8988T (cell line): ENCODE results near the gene HDAC2.

Source experiments
- DNase-seq: peaks from one replicate; pipeline ENCODE4 v3.0.0; 2011

The HDAC2 gene

DNA sequence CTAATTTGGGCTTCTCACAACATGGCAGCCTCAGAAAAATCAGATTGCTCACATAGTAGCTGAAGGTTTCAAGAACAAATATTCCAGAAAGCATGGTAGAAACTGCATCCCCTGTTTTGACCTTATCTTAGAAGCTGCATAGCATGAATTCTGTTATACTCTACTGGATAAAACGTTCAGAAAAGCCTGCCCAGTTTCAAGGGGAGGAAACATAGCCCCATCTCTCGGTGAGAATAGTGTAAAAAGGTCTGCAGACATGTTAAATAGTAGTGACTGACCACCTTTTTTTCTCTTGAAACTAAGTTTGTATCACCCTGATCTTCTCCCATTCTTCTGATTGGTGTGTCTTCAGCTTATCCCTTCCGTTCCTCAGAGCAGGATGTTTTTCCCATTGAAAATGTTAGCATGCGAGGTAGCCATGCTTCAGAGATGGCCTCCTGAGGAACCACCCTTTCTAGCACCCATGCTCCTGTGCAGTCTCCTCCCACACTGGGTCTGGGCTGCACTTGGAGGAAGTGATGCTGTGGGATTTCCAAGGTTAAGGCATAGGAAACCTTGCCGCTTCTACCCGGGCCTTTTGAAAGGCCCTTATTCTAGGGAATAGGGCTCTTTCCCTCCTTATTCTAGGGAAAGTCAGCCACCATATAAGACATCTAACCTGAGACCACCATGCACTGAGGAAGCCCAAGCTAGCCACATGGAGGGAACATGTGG, 63.7 kb downstream of the HDAC2 start:
- no peak for DNase-seq

DNA sequence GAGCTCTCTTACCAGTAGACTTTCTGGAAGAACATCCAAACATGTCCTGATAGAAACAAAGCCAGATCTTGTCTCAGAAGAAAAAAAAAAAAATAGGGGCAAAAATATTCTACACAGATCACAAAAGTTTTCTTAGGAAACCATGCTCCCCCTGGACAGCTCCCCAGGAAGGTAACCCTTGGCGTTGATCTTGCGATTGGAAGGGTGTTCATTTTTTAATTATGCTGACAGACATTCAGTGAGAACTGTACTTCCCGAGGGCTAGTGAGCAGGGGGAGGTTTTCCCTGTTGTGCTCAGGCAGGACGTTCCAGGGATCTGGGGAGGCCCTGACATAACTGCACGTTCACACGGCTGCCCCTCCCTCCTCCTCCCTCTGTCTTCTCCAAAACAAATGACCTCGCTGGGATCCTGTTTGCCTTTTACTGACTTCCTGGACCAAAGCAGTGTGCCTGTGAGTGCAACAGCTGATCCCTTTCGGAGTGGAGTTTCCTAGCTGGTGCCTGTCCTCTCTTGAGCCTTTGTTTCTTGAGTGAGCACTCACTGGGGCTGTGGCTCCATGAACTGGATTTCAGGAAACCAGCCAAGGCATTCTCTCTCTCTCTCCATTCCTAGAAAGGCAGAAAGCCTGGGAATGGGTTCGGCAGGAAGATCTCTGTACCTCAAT, 67.2 kb downstream of the HDAC2 start:
- DNase-seq: no peak

GRCh38 chr6:113901482-113901881, 69.5 kb downstream of the HDAC2 start:
- no peak for DNase-seq

DNA sequence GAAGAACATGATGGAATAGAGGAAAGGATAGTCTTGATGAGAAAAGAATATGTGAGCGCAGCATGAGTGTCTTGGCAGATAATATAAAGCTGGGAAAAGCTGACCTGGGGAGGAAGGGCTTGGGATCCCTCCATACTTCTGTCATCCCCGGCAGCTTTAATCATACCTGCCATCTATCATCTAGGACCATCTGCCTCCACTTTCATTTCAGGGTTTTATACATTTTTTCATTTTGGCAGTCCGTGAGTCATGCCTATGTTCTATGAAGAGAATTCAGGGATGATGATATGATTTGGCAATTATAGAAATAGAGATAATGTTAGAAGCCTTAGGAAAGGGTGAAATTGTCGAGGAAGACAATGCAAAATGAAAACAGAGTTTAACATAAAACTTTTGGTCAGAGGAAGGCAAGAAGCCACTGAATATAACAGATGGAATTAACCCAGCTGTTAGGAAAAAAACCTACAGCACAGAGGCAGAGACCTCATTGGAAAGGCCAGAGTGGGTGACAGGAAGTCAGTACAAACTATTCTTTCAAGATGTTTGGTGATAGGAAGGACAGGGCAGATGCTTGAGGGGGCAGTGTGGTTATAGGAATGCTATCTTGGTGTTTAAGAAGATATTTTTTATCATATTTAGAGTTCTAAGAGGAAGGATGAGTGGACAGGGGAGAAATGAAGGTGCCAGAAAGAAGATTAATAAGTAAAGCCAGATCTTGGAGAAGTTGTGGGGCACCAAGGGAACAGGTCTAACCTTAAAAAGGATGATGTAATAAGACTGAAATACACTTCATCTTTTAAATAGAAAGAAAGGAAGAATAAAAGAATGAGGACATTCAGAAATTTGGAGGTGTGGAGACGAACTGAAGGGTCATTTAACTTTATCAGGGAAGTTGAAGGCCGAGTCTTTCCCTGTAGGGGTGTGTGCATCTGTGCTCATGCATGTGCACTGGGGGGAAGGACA, 76.0 kb downstream of the HDAC2 start:
- DNase-seq: no peak

DNA sequence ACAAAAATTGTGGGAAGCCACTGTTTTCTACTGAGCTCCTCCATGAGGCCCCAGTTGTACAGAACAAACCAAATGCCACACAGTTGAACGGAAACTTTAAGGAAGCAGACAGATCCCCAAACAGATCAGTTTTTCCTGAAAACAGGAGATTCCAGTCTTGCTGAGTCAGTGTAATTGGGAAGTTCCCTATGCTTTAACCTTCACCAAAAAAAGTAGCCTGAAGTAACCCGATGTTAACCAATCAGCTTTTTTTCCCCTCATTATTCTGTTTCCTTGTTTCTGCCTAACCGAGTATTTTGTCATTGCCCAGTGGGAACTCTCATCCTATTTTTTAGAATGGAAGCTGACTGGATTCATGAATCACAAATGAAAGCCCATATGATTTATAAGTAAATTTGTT, 77.1 kb downstream of the HDAC2 start:
- DNase-seq: no peak

DNA sequence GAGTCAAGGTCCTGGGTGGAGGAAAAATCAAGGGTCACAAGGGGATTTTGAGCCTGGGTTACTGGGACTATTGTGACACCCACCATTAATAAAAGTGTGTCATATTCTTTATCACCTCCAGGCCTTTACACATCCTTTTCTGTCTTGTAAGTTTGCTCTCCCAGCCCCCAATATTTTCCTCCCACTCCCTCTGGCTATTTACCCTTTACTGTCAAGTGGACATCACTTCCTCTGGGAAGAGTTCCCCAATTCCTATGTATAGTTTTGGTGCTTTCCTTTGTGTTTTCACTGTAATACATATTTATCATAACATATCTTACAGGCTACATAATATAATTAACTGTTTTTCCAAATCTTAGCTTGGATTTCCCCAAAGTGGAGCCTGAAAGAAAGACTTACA, 77.5 kb downstream of the HDAC2 start:
- DNase-seq: no peak

DNA sequence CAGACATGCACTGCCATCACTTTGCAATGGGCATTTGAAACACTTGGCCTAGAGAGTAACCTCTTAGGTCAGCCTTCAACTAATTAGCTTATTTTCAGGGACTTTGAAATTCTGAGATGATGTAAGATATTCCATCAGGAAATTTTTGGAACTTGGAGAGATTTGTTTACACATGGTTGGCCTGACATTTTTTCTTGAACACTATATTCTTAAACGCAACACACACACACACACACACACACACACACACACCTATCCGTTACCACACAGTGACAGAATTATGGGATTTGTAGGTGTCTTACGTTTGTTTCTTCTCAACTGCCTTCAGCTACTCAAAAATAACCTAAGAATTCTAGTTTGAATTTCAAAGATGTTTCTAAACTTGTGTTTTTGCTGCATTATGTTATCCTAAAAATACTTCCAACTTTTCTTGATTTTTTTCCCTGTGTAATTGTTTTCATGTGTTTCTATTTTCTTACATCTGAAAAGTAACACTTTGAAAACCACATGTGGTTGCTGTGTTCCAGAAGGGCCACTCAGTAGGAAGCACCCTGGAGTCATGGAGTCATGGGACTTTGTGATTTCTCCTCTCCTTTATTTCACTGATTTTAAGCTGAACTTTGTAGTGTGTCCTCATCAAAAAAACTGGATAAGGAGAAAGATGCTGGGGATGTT, 81.9 kb downstream of the HDAC2 start:
- no peak for DNase-seq

DNA sequence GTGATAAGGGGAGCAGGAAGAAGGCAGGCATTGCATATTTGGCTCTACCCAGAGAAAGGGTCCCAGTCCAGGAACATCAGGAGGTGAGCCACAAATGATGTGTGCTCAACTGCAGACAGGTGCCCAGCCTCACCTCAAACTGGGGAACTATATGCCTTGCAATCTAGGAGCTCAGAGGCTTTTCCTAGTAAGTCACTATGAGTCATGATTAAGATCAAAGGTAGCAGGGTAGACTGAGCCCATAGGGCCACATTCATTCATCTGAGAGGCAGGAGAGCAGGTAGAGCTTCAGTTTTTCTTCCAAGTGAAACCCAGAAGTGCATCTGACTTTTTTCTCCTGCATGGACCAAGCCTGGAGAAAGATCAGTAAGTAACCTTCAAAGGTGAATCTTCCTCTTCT, 82.5 kb downstream of the HDAC2 start:
- DNase-seq: no peak

DNA sequence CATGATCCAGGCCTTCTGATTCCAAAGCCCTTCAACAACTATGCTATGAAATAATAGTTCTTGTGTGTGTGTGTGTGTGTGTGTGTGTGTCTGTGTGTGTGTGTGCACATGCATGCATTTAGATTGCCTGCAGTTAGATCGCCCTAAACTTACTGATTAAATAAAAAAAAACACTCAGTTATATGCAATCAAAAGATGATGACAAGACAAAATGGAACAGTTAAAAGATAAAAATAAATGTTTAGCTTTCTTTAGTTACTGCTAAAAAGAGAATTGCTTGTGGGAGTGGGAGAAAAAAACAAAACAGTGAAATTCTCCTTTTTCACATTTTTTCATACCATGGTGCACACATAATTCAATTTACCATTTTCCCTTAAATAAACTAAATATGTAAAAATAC, 84.4 kb downstream of the HDAC2 start:
- no peak for DNase-seq

DNA sequence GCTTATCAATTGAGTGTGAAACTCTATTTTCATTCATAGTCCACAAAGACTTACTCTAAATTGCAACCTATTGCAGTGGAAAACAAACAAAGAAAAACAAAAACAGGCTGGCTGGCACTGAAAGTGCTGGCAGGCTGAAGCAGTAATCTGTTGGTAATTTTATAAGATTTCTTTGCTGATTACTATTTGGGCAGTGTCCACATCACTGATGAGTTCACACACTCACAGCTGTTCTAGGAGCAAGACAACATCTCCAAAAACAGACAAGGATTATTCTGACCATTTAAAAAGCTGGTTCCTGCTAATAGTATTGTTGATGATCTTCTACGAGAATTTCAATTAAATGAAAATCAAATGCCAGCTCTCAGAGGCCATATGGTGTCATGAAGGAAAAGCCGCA, 86.9 kb downstream of the HDAC2 start:
- DNase-seq: no peak
